NCI-H2107 (cell line): ENCODE measurements around the gene CCDC34.
"Not testable (repeated sequence)": the region's sequence is repeated elsewhere in the genome, so short reads cannot be mapped to it uniquely, and the experiment has no call there.

Experiments used
- DNase-seq: peaks from one replicate; lab custom pipeline; 2025; lab: John Stamatoyannopoulos, UW

CCDC34 gene

GRCh38 chr11:27361649-27362431, 1.2 kb downstream of the CCDC34 start:
- no peak for DNase-seq

GRCh38 chr11:27358296-27358695, 4.7 kb downstream of the CCDC34 start:
- DNase-seq = no peak

- DNase-seq = peak; percentile 21
Measured at GRCh38 chr11:27357250-27357649, 5.8 kb downstream of the CCDC34 start.

DNA sequence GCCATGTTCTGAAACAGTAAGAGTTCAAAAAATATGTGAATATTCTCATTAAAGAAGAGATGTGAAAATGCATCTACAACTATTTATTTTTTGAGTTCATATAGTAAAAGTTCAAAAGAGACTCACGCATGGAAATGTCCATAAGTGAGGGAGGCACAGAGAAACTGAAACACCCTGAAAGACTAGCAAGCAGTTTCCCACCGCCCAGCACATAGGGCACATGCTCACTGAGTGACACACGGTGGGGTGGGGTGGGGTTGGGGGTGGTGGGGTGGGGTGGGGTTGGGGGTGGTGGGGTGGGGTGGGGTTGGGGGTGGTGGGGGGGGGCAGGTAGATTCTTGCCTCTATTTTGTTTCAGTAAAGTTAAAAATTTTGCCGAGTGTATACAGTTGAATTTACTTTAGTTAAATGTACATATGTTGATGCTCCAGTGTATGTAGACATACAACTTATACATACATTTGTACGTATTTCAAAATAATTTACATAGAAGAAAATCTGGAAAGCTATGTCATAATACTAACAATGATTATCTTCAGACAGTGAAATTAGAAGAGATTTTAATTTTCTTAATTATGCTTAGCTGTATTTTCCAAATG, 6.3 kb downstream of the CCDC34 start:
- no peak for DNase-seq

DNA sequence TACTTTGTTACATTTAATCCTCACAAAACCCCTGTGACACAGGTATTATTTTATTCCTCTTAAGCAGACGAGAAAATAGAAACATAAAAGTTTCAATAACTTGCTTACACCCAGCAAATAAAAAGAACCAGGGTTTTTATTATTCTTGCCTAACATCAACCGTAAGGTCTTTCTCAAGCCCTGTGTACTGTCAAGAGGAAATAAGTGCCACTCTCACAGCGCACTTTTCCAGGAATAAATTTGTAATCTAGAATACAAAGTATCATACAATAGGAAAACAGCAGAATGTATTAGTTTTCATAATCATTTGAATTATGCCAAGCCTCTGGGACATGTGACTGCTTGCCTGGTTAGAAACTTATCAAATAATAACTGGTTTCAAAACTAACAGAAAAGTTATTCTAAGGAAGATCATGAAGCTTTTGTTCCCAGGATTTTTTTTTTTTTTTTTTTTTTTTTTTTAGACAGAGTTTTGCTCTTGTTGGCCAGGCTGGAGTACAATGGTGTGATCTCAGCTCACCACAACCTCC, 7.4 kb downstream of the CCDC34 start:
- DNase-seq = no peak

DNA sequence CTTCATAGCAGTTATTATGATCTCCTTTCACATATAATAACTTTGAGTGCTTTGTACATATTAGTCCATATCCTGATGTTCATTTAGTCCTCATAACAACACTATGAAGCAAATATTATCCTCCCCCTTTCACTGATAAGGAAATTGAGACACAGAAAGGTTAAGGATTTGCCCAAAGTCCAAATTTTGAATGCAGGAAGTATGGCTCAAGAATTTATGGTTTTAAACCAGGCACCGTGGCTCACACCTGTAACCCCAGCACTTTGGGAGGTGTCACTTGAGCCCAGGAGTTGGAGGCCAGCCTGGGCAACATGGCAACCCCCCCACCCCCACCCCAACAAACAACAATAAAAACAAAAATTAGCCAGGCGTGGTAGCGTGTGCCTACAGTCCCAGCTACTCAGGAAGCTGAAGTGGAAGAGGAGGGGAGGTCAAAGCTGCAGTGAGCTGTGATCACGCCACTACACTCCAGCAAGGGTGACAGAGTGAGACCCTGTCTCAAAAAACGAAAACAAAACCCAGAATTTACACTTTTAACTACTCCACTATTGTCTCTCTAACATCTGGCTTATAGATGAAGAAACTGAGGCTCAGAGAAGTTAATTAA, 8.6 kb downstream of the CCDC34 start:
- no peak for DNase-seq

GRCh38 chr11:27353593-27354358, 9.2 kb downstream of the CCDC34 start:
- DNase-seq = no peak

- no peak for DNase-seq
Measured at GRCh38 chr11:27352781-27353180, 10.2 kb downstream of the CCDC34 start.

DNA sequence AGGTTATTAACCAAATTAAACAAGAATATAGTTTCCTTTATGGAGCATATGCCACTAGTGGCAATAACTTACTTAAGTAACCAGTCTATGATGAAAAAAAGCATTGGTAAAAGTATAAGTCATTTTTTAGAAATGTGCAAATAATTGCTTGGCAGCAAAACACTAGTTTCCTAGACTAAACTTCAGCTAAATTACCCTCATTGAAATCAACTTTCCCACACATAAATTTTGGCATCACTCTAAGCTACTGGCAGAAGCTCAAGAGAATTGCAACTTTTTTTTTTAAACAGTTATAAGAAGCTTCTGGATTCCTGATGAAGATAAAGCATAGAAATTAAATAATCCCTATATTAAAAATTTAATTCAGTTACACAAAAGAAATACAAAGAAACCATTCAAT, 12.5 kb downstream of the CCDC34 start:
- no peak for DNase-seq

GRCh38 chr11:27349919-27350318, 13.1 kb downstream of the CCDC34 start:
- DNase-seq = no peak

GRCh38 chr11:27348340-27348873, 14.6 kb downstream of the CCDC34 start:
- DNase-seq = no peak

DNA sequence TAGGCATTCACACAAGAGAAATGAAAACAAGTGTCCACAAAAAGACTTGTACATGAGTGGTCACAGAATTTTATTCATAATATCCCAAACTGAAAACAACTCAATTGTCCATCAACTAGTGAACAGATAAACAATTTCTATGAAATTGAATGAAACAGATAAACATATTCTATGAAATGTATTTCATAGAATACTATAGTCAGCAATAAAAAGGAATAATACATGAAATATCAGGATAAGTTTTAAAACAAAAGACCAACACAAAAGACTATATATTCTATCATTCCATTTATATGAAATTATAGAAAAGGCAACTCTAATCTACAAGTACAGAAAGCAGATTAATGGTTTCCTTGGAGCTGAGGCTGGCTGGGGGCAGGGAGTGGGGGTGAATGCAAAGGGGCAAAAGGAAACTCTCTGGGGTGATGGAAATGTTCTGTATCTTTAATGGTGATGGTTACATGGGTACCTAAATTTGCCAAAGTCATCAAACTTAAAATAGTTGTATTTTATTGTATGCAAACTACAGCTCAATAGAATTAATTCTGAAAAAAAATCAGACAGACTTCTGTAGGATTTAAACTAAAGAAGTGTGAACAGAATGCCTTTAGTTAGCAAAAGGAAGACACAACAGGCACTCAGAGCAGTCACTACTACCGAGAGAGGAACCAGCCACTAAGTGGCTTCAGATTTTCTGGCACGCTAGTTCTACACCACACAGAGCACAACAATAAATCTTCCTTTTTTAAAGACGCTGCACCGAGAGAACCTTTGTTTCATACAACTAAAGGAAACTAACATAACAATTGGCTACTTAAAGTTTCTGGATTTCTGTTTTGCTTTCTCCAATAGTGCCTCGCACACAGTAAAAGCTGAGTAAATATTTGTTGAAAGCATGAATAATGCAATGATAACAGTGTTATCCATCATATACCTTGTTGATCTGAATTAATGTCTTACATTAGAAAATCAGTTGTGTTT, 15.4 kb downstream of the CCDC34 start:
- no peak for DNase-seq

DNA sequence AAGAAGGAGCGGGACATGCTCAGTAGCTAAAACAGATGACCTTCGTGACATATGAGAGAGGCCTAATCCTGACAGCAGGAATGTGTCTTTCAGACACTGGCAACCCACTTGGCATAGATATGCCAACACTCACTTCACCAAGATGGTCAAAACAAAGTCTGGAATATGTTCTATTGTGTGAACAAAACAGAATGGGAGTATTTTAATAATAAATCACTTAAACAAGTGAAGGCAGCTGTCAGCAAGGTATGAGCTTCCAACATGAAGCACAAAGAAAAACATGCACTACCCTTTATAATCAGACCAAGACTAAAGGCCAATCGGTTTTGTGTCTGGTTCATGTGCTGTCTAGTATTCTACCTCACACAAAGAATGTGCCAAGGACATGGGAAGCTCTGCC, 23.1 kb downstream of the CCDC34 start:
- DNase-seq = no peak

GRCh38 chr11:27334764-27335163, 28.3 kb downstream of the CCDC34 start:
- DNase-seq = not testable (repeated sequence)

GRCh38 chr11:27331981-27332380, 31.0 kb downstream of the CCDC34 start:
- DNase-seq = no peak

DNA sequence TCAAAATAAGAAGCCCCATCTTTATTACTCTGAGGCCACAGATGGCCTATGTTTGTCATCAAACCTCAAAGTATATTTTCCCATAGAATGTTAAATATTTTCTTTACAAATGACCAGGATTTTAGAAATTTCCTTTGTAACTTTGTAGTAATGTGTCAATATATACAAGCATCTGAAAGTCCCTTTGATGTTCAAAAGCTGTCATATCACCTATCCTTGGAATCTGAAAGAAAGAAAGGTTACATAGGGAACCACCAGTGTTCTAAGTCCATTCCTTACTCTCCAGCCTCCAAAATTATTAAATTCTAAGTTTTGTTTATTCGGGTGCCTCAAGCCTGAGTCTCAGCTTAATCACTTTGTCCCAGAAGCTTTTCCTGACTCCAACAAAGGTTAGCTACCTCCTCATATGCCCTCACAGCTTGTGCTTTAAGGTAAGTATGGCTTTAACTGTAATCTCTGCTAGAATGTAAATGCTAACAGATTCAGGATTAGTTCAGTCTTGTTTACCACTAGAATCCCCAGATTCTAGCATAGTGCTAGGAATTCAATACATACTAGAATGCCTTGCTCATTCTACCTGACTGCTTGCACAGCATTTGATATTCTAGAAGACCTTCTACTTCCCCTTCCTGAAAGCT, 32.3 kb downstream of the CCDC34 start:
- no peak for DNase-seq

DNA sequence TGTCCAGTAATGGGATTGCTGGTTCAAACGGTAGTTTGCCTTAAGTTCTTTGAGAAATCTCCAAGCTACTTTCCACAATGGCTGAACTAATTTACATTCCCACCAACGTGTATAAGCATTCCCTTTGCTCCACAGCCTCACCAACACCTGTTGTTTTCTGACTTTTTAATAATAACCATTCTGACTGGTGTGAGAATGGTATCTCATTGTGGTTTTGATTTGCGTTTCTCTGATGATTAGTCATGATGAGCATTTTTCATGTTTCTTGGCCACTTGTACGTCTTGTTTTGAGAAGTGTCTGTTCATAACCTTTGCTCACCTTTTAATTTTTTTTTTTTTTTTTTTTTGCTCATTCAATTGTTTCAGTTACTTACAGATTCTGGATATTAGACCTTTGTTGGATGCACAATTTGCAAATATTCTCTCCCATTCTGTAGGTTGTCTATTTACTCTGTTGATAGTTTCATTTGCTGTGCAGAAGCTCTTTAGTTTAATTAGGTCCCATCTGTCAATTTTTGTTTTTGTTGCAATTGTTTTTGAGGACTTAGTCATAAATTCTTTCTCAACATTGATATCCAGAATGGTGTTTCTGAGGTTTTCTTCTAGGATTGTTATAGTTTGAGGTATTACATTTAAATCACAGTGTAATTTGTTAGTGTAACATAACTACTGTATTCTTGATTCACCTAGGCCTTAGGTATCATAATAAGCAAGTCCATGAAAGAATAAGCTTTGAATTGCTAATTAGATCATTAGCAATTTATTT, 33.0 kb downstream of the CCDC34 start:
- no peak for DNase-seq

- no peak for DNase-seq
Measured at GRCh38 chr11:27328614-27329013, 34.4 kb downstream of the CCDC34 start.

DNA sequence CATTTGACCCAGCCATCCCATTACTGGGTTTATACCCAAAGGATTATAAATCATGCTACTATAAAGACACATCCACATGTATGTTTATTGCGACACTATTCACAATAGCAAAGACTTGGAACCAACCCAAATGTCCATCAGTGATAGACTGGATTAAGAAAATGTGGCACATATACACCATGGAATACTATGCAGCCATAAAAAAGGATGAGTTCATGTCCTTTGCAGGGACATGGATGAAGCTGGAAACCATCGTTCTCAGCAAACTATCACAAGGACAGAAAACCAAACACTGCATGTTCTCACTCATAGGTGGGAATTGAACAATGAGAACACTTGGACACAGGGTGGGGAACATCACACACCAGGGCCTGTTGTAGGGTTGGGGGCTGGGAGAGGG, 36.0 kb downstream of the CCDC34 start:
- not testable (repeated sequence) for DNase-seq

DNA sequence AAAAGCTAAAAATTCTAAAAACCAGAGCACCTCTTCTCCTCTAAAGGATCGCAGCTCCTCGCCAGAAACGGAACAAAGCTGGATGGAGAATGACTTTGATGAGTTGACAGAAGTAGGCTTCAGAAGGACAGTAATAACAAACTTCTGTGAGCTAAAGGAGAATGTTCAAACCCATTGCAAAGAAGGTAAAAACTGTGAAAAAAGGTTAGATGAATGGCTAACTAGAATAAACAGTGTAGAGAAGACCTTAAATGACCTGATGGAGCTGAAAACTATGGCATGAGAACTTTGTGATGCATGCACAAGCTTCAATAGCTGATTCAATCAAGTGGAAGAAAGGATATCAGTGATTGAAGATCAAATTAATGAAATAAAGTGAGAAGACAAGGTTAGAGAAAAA, 40.8 kb downstream of the CCDC34 start:
- not testable (repeated sequence) for DNase-seq
